Activated naive CD8-positive, alpha-beta T cell treated with anti-CD3 and anti-CD28 coated beads, Interleukin-2, amount 50 U/mL, for 24 hours (primary cell): ENCODE measurements around the gene TRAIP.
"Not testable (repeated sequence)": the region's sequence is repeated elsewhere in the genome, so short reads cannot be mapped to it uniquely, and the experiment has no call there.

ENCODE experiments used
- ATAC-seq: fragments of 150-1000 bp; cut with Tn5 transposase; one replicate; pipeline ENCODE4 v1.10.0; 2021
- DNase-seq: peaks from one replicate; pipeline ENCODE4 v3.0.0; 2021
- H3K27ac Mint-ChIP-seq: one replicate; pipeline ENCODE4 v1.8.0; 2021; ENCODE audit warnings: mild to moderate bottlenecking, mixed read lengths
- H3K27me3 Mint-ChIP-seq: one replicate; pipeline ENCODE4 v1.8.0; 2021; ENCODE audit warnings: mixed read lengths
- H3K36me3 Mint-ChIP-seq: one replicate; pipeline ENCODE4 v1.8.0; 2021; ENCODE audit warnings: low read depth, mixed read lengths
- H3K4me1 Mint-ChIP-seq: one replicate; pipeline ENCODE4 v1.8.0; 2021; ENCODE audit warnings: mixed read lengths
- H3K4me3 Mint-ChIP-seq: one replicate; pipeline ENCODE4 v1.8.0; 2021; ENCODE audit warnings: mild to moderate bottlenecking, moderate library complexity, mixed read lengths
- H3K9me3 Mint-ChIP-seq: one replicate; pipeline ENCODE4 v1.8.0; 2021; ENCODE audit warnings: mixed read lengths

TRAIP gene

GRCh38 chr3:49865198-49865784, 8.9 kb upstream of the TRAIP start:
- ATAC-seq, result no peak
- no peaks in the 10 kb centered on the region for H3K9me3 Mint-ChIP-seq

GRCh38 chr3:49864505-49864904, 8.1 kb upstream of the TRAIP start:
- no peak overlapping the region for H3K4me3 Mint-ChIP-seq
- ATAC-seq, result no peak
- no peaks in the 10 kb centered on the region for H3K9me3 Mint-ChIP-seq
- peaks cover 24% of the 10 kb centered on the region for H3K27me3 Mint-ChIP-seq
- no peaks in the 10 kb centered on the region for H3K4me1 Mint-ChIP-seq
- no peak for DNase-seq
- no peak overlapping the region for H3K27ac Mint-ChIP-seq
- no peaks in the 10 kb centered on the region for H3K36me3 Mint-ChIP-seq

More at GRCh38 chr3:49865198-49865784, 8.9 kb upstream of the TRAIP start:
- H3K4me3 Mint-ChIP-seq, result no peak overlapping the region
- no peak for DNase-seq
- H3K36me3 Mint-ChIP-seq, result no peaks in the 10 kb centered on the region
- peaks cover 29% of the 10 kb centered on the region for H3K27me3 Mint-ChIP-seq
- no peak overlapping the region for H3K27ac Mint-ChIP-seq
- no peaks in the 10 kb centered on the region for H3K4me1 Mint-ChIP-seq

GRCh38 chr3:49859576-49860305, 3.4 kb upstream of the TRAIP start:
- no peak for DNase-seq
- ATAC-seq, result no peak
- H3K27me3 Mint-ChIP-seq, result peaks cover 5% of the 10 kb centered on the region
- no peaks in the 10 kb centered on the region for H3K9me3 Mint-ChIP-seq
- H3K36me3 Mint-ChIP-seq, result no peaks in the 10 kb centered on the region
- H3K4me3 Mint-ChIP-seq, result no peak overlapping the region
- no peak overlapping the region for H3K27ac Mint-ChIP-seq
- peaks cover 20% of the 10 kb centered on the region for H3K4me1 Mint-ChIP-seq

GRCh38 chr3:49855662-49856061, 702 bp downstream of the TRAIP start:
- H3K9me3 Mint-ChIP-seq, result no peaks in the 10 kb centered on the region
- no peak for ATAC-seq
- DNase-seq, result no peak
- peak overlapping the region; percentile 94 for H3K4me3 Mint-ChIP-seq
- H3K27me3 Mint-ChIP-seq, result no peaks in the 10 kb centered on the region
- peaks cover 22% of the 10 kb centered on the region for H3K4me1 Mint-ChIP-seq
- no peaks in the 10 kb centered on the region for H3K36me3 Mint-ChIP-seq
- no peak overlapping the region for H3K27ac Mint-ChIP-seq

GRCh38 chr3:49845694-49846093, 10.7 kb downstream of the TRAIP start:
- Mint-ChIP-seq H3K27ac (no peak overlapping the region), H3K27me3 (no peaks in the 10 kb centered on the region), H3K4me1 (no peaks in the 10 kb centered on the region), H3K36me3 (peaks cover 12% of the 10 kb centered on the region), H3K4me3 (no peak overlapping the region), H3K9me3 (no peaks in the 10 kb centered on the region)
- ATAC-seq (no peak), DNase-seq (no peak)

- no peaks in the 10 kb centered on the region for H3K9me3 Mint-ChIP-seq
- ATAC-seq, result no peak
- H3K36me3 Mint-ChIP-seq, result peaks cover 12% of the 10 kb centered on the region
These were observed 11.7 kb downstream of the TRAIP start for GRCh38 chr3:49844464-49845183.

GRCh38 chr3:49842843-49843517, 13.4 kb downstream of the TRAIP start:
- H3K27ac Mint-ChIP-seq, result no peak overlapping the region
- H3K4me1 Mint-ChIP-seq, result no peaks in the 10 kb centered on the region
- H3K4me3 Mint-ChIP-seq, result no peak overlapping the region
- peaks cover 14% of the 10 kb centered on the region for H3K36me3 Mint-ChIP-seq
- no peaks in the 10 kb centered on the region for H3K27me3 Mint-ChIP-seq
- H3K9me3 Mint-ChIP-seq, result no peaks in the 10 kb centered on the region
- no peak for DNase-seq
- ATAC-seq, result no peak

More at GRCh38 chr3:49844464-49845183, 11.7 kb downstream of the TRAIP start:
- no peak for DNase-seq
- Mint-ChIP-seq H3K27me3 (no peaks in the 10 kb centered on the region), H3K27ac (no peak overlapping the region), H3K4me3 (no peak overlapping the region), H3K4me1 (no peaks in the 10 kb centered on the region)

- Mint-ChIP-seq H3K4me1 (no peaks in the 10 kb centered on the region), H3K36me3 (peaks cover 9% of the 10 kb centered on the region)
These were observed 14.6 kb downstream of the TRAIP start for GRCh38 chr3:49841806-49842205.

GRCh38 chr3:49841126-49841696, 15.2 kb downstream of the TRAIP start:
- Mint-ChIP-seq H3K27me3 (no peaks in the 10 kb centered on the region), H3K9me3 (no peaks in the 10 kb centered on the region), H3K27ac (no peak overlapping the region), H3K4me3 (no peak overlapping the region), H3K4me1 (no peaks in the 10 kb centered on the region), H3K36me3 (peaks cover 4% of the 10 kb centered on the region)
- ATAC-seq, result no peak
- DNase-seq, result peak; percentile 18

More at GRCh38 chr3:49841806-49842205, 14.6 kb downstream of the TRAIP start:
- ATAC-seq (no peak), DNase-seq (no peak)
- no peak overlapping the region for H3K27ac Mint-ChIP-seq
- H3K27me3 Mint-ChIP-seq, result no peaks in the 10 kb centered on the region
- no peaks in the 10 kb centered on the region for H3K9me3 Mint-ChIP-seq
- no peak overlapping the region for H3K4me3 Mint-ChIP-seq

- no peak for DNase-seq
- Mint-ChIP-seq H3K36me3 (peaks cover 4% of the 10 kb centered on the region), H3K9me3 (no peaks in the 10 kb centered on the region), H3K4me1 (no peaks in the 10 kb centered on the region), H3K27ac (no peak overlapping the region), H3K27me3 (no peaks in the 10 kb centered on the region), H3K4me3 (no peak overlapping the region)
- no peak for ATAC-seq
These were observed 16.0 kb downstream of the TRAIP start for GRCh38 chr3:49840388-49840787.

GRCh38 chr3:49839193-49839809, 17.1 kb downstream of the TRAIP start:
- Mint-ChIP-seq H3K27ac (no peak overlapping the region), H3K9me3 (no peaks in the 10 kb centered on the region), H3K4me3 (no peak overlapping the region), H3K27me3 (no peaks in the 10 kb centered on the region), H3K36me3 (peaks cover 8% of the 10 kb centered on the region), H3K4me1 (no peaks in the 10 kb centered on the region)
- peak; percentile 81 for DNase-seq
- ATAC-seq, result peak; percentile 80

- no peaks in the 10 kb centered on the region for H3K27me3 Mint-ChIP-seq
These were observed 25.0 kb downstream of the TRAIP start for GRCh38 chr3:49831341-49831740.

GRCh38 chr3:49826016-49826415, 30.3 kb downstream of the TRAIP start:
- Mint-ChIP-seq H3K4me1 (no peaks in the 10 kb centered on the region), H3K27ac (no peak overlapping the region), H3K27me3 (no peaks in the 10 kb centered on the region), H3K4me3 (no peak overlapping the region), H3K9me3 (no peaks in the 10 kb centered on the region), H3K36me3 (peaks cover 15% of the 10 kb centered on the region)
- DNase-seq (no peak), ATAC-seq (no peak)

More at GRCh38 chr3:49831341-49831740, 25.0 kb downstream of the TRAIP start:
- peaks cover 29% of the 10 kb centered on the region for H3K36me3 Mint-ChIP-seq
- no peak overlapping the region for H3K27ac Mint-ChIP-seq
- no peak overlapping the region for H3K4me3 Mint-ChIP-seq
- no peak for ATAC-seq
- DNase-seq, result no peak
- no peaks in the 10 kb centered on the region for H3K4me1 Mint-ChIP-seq
- no peaks in the 10 kb centered on the region for H3K9me3 Mint-ChIP-seq

- not testable (repeated sequence) for H3K27ac Mint-ChIP-seq, H3K27me3 Mint-ChIP-seq, ATAC-seq
These were observed 33.2 kb downstream of the TRAIP start for GRCh38 chr3:49823131-49823530.

More at GRCh38 chr3:49823131-49823530, 33.2 kb downstream of the TRAIP start:
- H3K4me3 Mint-ChIP-seq, H3K36me3 Mint-ChIP-seq, H3K9me3 Mint-ChIP-seq, DNase-seq, H3K4me1 Mint-ChIP-seq: not testable (repeated sequence)
